Neural cell (in vitro differentiated cells): ENCODE measurements around the gene SRCIN1.

Experiments used
- CTCF ChIP-seq: fragments of 450-650 bp; IDR thresholded peaks from 2 replicates; pipeline ENCODE4 v1.5.1; 2014; ENCODE audit warnings: antibody characterized with exemption, mild to moderate bottlenecking, moderate library complexity; ENCODE audit not compliant: poor library complexity, severe bottlenecking
- EP300 ChIP-seq: fragments of 450-650 bp; conservative IDR thresholded peaks from 2 replicates; pipeline ENCODE4 v1.6.1; 2014; ENCODE audit warnings: antibody characterized with exemption, mild to moderate bottlenecking, moderate library complexity; ENCODE audit not compliant: poor library complexity, severe bottlenecking
- EZH2 ChIP-seq: fragments of 200-600, 300-800 bp; shearing (Covaris generic), sonication (generic); IDR thresholded peaks from 2 replicates; pipeline ENCODE4 v1.6.1; 2014; ENCODE audit warnings: antibody characterized with exemption, low read length, borderline replicate concordance, mild to moderate bottlenecking; ENCODE audit not compliant: insufficient read depth, poor library complexity, severe bottlenecking
- MXI1 ChIP-seq: fragments of 450-650 bp; conservative IDR thresholded peaks from 2 replicates; pipeline ENCODE4 v1.6.1; 2014; ENCODE audit warnings: antibody characterized with exemption, mild to moderate bottlenecking; ENCODE audit not compliant: poor library complexity, severe bottlenecking
- POLR2AphosphoS5 ChIP-seq: IDR thresholded peaks from 2 replicates; pipeline ENCODE4 v1.6.1; 2012
- RAD21 ChIP-seq: fragments of 450-650 bp; conservative IDR thresholded peaks from 2 replicates; pipeline ENCODE4 v1.6.1; 2014; ENCODE audit warnings: antibody characterized with exemption, mild to moderate bottlenecking, moderate library complexity
- REST ChIP-seq: IDR thresholded peaks from 2 replicates; pipeline ENCODE4 v1.6.1; 2012; ENCODE audit warnings: borderline replicate concordance

- TF ChIP-seq CTCF (no peak), EZH2 (no peak), RAD21 (no peak), MXI1 (no peak), POLR2AphosphoS5 (no peak), EP300 (no peak), REST (no peak)
Measured at GRCh38 chr17:38619451-38619795, 13.7 kb upstream of the SRCIN1 start.
